HCT116 (cell line): ENCODE results near the gene ACTR3.

Experiments used
- CEBPB ChIP-seq: IDR thresholded peaks from 2 replicates; pipeline ENCODE4 v1.6.1; 2012; ENCODE audit warnings: low read depth
- ELF1 ChIP-seq: IDR thresholded peaks from 2 replicates; pipeline ENCODE4 v1.6.1; 2012; ENCODE audit warnings: low read depth, borderline replicate concordance
- EZH2 ChIP-seq: fragments of 200-600 bp; sonication (generic); IDR thresholded peaks from 2 replicates; pipeline ENCODE4 v1.6.1; 2017; ENCODE audit warnings: antibody characterized with exemption, mixed run types
- EZH2phosphoT487 ChIP-seq: fragments of 200-600 bp; IDR thresholded peaks from 2 replicates; pipeline ENCODE4 v1.6.1; 2018; ENCODE audit warnings: antibody characterized with exemption, borderline replicate concordance
- MAX ChIP-seq: IDR thresholded peaks from 2 replicates; pipeline ENCODE4 v1.6.1; 2012
- POLR2A ChIP-seq: IDR thresholded peaks from 2 replicates; pipeline ENCODE4 v1.7.0; 2011; ENCODE audit warnings: borderline replicate concordance; ENCODE audit not compliant: insufficient read depth, insufficient read length; ENCODE audit errors: extremely low read depth
- POLR2AphosphoS5 ChIP-seq: IDR thresholded peaks from 2 replicates; pipeline ENCODE4 v1.6.1; 2011; ENCODE audit warnings: mild to moderate bottlenecking, low read depth, low read length, moderate library complexity
- REST ChIP-seq: IDR thresholded peaks from 2 replicates; pipeline ENCODE4 v1.6.1; 2012; ENCODE audit warnings: low read depth
- SP1 ChIP-seq: IDR thresholded peaks from 2 replicates; pipeline ENCODE4 v1.6.1; 2012; ENCODE audit warnings: low read depth
- ZBTB33 ChIP-seq: IDR thresholded peaks from 2 replicates; pipeline ENCODE4 v1.6.1; 2011; ENCODE audit warnings: mild to moderate bottlenecking, low read length, moderate library complexity; ENCODE audit not compliant: insufficient replicate concordance; ENCODE audit errors: extremely low read depth
- ZNF274 ChIP-seq: fragments of 200-500 bp; sonication (Bioruptor generic); IDR thresholded peaks from 2 replicates; pipeline ENCODE4 v1.6.1; 2014; ENCODE audit warnings: mild to moderate bottlenecking, low read depth, low read length, inconsistent platforms
- TF ChIP-seq, protein P1 (sequence below), 3 experiments: fragments of 200-600 bp in 1 of 3; sonication (generic) in 1 of 3; IDR thresholded peaks in 2 of 3; conservative IDR thresholded peaks in 1 of 3; 2 replicates each; pipeline ENCODE4 v1.5.1; 2012 to 2017; ENCODE audit warnings: low read depth in 2 of 3, low read length in 2 of 3, antibody characterized with exemption in 1 of 3, borderline replicate concordance in 1 of 3, control low read depth in 1 of 3, mild to moderate bottlenecking in 1 of 3, mixed read lengths in 1 of 3, mixed run types in 1 of 3, moderate library complexity in 1 of 3; ENCODE audit not compliant: insufficient read depth in 1 of 3

DNA sequence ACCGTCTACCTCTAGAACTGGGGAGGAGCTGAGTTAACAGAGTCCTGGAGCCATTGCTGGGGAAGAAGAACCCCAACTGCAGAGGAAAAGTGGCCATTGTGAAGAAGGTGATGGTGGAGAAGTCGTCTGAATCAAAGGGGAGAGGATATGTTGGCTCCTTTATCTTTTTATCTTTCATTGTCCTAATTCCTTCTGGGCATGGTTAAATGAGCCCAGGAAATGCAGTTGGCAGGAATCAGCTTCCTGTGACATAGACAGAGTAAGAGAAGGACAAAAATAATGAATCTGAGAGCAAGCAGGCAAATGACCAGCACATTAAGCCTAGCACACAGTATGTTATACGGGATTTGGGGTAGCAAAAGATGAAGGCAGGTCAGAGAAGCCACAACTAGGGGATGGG is 16.0 kb upstream of the ACTR3 start:
- TF ChIP-seq EZH2 (no peak), MAX (no peak), ZNF274 (no peak), POLR2A (no peak), ELF1 (no peak), REST (no peak), SP1 (no peak), ZBTB33 (no peak), EZH2phosphoT487 (no peak), CEBPB (no peak), POLR2AphosphoS5 (no peak)
- TF ChIP-seq, protein P1, sequence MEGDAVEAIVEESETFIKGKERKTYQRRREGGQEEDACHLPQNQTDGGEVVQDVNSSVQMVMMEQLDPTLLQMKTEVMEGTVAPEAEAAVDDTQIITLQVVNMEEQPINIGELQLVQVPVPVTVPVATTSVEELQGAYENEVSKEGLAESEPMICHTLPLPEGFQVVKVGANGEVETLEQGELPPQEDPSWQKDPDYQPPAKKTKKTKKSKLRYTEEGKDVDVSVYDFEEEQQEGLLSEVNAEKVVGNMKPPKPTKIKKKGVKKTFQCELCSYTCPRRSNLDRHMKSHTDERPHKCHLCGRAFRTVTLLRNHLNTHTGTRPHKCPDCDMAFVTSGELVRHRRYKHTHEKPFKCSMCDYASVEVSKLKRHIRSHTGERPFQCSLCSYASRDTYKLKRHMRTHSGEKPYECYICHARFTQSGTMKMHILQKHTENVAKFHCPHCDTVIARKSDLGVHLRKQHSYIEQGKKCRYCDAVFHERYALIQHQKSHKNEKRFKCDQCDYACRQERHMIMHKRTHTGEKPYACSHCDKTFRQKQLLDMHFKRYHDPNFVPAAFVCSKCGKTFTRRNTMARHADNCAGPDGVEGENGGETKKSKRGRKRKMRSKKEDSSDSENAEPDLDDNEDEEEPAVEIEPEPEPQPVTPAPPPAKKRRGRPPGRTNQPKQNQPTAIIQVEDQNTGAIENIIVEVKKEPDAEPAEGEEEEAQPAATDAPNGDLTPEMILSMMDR (IDR thresholded peaks at IDR 0.05 in 2 of 3, conservative IDR thresholded peaks at IDR 0.05 in 1 of 3; ENCODE audit: borderline replicate concordance in 1 of 3, insufficient read depth in 1 of 3, low read depth in 2 of 3, low read length in 2 of 3), result no peak
